HepG2 (cell line): ENCODE results near the gene NPHS1.

Source experiments
- KDM5B ChIP-seq: sonication (generic); formaldehyde crosslinking; IDR thresholded peaks from 2 replicates; pipeline ENCODE4 v1.4.0; 2020; ENCODE audit warnings: missing genetic modification reagents, mild to moderate bottlenecking, borderline replicate concordance
- MXI1 ChIP-seq: IDR thresholded peaks from 3 replicates; pipeline ENCODE4 v1.6.1; 2012; ENCODE audit warnings: low read depth, low read length, inconsistent platforms, borderline replicate concordance
- POLR2A ChIP-seq, 2 experiments: IDR thresholded peaks; 2 replicates each; pipeline ENCODE4 v1.6.1; 2011; ENCODE audit warnings: low read depth in 2 of 2, low read length in 2 of 2, mild to moderate bottlenecking in 1 of 2, moderate library complexity in 1 of 2; ENCODE audit not compliant: insufficient read depth in 1 of 2
- TF ChIP-seq, protein P1 (sequence below): sonication (generic); formaldehyde crosslinking; IDR thresholded peaks from 2 replicates; pipeline ENCODE4 v1.5.0; 2020; ENCODE audit warnings: mild to moderate bottlenecking, missing genetic modification reagents, moderate library complexity

DNA sequence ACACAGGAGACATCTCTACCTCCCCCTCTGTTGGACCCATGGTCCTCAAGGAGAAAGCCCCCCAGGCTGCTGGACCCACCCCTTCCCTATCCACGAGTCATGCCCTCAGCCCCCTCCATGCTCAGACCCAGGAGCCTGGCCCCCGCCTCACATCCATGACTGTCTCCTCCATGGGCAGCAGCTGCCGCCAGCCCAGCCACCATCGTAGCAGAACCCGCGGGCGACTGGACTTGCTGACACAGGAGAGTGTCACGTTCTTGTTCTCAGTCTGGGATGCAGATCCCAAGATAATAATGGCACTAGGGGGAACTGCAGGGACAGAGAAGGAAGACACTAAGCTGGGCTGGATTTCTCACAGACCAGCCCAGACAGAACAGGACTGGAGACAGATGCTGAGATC lies 3.8 kb downstream of the NPHS1 start:
- no peak for TF ChIP-seq POLR2A (IDR thresholded peaks at IDR 0.05; ENCODE audit: insufficient read depth in 1 of 2, low read depth in 2 of 2, low read length in 2 of 2)
- no peak for TF ChIP-seq KDM5B (CRISPR knock-in tag)
- no peak for TF ChIP-seq MXI1
- TF ChIP-seq, protein P1, sequence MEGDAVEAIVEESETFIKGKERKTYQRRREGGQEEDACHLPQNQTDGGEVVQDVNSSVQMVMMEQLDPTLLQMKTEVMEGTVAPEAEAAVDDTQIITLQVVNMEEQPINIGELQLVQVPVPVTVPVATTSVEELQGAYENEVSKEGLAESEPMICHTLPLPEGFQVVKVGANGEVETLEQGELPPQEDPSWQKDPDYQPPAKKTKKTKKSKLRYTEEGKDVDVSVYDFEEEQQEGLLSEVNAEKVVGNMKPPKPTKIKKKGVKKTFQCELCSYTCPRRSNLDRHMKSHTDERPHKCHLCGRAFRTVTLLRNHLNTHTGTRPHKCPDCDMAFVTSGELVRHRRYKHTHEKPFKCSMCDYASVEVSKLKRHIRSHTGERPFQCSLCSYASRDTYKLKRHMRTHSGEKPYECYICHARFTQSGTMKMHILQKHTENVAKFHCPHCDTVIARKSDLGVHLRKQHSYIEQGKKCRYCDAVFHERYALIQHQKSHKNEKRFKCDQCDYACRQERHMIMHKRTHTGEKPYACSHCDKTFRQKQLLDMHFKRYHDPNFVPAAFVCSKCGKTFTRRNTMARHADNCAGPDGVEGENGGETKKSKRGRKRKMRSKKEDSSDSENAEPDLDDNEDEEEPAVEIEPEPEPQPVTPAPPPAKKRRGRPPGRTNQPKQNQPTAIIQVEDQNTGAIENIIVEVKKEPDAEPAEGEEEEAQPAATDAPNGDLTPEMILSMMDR (CRISPR knock-in tag), result no peak
